ENCODE results near the gene FLNB.

FLNB gene

DNA sequence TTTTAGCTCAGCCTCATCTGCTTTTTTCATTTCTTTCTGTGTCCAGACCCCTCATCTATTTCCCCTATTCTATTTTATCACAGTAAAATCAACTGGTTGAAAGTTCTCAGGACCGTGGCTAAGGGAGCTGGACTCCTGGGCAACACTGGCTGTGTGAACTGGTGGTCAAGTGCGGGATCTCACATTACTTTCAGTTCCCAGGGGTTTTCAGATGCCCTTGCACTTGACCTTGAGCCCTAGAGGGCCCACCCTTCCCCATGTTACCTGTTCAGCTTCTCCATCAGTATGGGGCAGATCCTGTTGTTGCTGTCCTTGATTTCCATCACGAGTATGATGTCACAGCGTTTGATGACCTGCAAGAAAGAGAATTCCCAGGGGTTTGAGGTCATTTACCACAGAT is 199.7 kb downstream of the FLNB start:
- ChIA-PET POLR2A (no interaction called here), CTCF (interaction anchor here (0.6 to 1.0 kb wide), 5 partner anchors 10 to 321 kb away, joined by 3 to 6 read pairs (median 3); no protein-coding TSS in a partner anchor)
- Histone ChIP-seq H3K9me3 (ENCODE audit: control insufficient read depth, insufficient read depth, low read depth, low read length) (no peaks in the 10 kb centered on the region), H3K27ac (ENCODE audit: extremely low read depth, low read depth, low read length) (no peak overlapping the region), H3K4me3 (ENCODE audit: low read depth, low read length) (no peak overlapping the region), H3K4me1 (ENCODE audit: control insufficient read depth, insufficient read depth, low read length) (no peaks in the 10 kb centered on the region), H3K36me3 (ENCODE audit: control insufficient read depth in 2 of 2, insufficient read depth in 1 of 2, low read length in 2 of 2) (no peaks in the 10 kb centered on the region)
- TF ChIP-seq, protein P1, sequence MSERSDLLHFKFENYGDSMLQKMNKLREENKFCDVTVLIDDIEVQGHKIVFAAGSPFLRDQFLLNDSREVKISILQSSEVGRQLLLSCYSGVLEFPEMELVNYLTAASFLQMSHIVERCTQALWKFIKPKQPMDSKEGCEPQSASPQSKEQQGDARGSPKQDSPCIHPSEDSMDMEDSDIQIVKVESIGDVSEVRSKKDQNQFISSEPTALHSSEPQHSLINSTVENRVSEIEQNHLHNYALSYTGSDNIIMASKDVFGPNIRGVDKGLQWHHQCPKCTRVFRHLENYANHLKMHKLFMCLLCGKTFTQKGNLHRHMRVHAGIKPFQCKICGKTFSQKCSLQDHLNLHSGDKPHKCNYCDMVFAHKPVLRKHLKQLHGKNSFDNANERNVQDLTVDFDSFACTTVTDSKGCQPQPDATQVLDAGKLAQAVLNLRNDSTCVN (tag by site-specific recombination; optimal IDR thresholded peaks at IDR 0.05) = no peak
- TF ChIP-seq ZNF596 (tag by site-specific recombination; IDR thresholded peaks at IDR 0.05) = no peak
- TF ChIP-seq, protein P2, sequence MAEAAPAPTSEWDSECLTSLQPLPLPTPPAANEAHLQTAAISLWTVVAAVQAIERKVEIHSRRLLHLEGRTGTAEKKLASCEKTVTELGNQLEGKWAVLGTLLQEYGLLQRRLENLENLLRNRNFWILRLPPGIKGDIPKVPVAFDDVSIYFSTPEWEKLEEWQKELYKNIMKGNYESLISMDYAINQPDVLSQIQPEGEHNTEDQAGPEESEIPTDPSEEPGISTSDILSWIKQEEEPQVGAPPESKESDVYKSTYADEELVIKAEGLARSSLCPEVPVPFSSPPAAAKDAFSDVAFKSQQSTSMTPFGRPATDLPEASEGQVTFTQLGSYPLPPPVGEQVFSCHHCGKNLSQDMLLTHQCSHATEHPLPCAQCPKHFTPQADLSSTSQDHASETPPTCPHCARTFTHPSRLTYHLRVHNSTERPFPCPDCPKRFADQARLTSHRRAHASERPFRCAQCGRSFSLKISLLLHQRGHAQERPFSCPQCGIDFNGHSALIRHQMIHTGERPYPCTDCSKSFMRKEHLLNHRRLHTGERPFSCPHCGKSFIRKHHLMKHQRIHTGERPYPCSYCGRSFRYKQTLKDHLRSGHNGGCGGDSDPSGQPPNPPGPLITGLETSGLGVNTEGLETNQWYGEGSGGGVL (tag by site-specific recombination; IDR thresholded peaks at IDR 0.05) = no peak

DNA sequence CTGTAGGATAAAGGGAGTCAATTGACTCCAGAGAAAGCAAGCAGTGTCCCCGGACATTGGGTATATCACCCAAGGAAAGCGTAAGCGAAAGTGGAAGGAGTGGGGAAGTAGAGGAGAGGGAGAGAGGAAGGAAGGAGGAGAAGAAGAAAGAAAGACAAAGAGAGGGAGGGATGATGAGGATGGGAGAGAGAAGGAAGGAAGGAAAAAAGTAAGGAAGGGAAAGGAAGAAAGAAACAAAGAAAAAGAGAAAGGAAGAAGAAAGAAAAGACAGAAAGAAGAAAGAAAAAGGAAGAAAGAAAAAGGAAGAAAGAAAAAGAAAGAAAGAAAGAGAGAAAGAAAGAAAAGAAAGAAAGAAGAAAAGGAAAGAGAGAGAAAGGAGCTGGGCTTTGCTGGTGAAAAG is 201.7 kb downstream of the FLNB start:
- POLR2A ChIA-PET = no interaction called here
- H3K27ac ChIP-seq (ENCODE audit: extremely low read depth, low read depth, low read length) = no peak overlapping the region
- CTCF ChIA-PET = interaction anchor here (1.1 kb wide), 1 partner anchor 22 kb away, joined by 3 read pairs; no protein-coding TSS in a partner anchor
- TF ChIP-seq ZEB2 (tag by site-specific recombination; IDR thresholded peaks at IDR 0.05) = no peak
- TF ChIP-seq ZNF394 (tag by site-specific recombination; IDR thresholded peaks at IDR 0.05; ENCODE audit: borderline replicate concordance) = peak; percentile 60
- TF ChIP-seq ZNF366 (tag by site-specific recombination; conservative IDR thresholded peaks at IDR 0.05) = peak; percentile 90
- TF ChIP-seq ZNF624 (tag by site-specific recombination; IDR thresholded peaks at IDR 0.05) = no peak
- peak; percentile 93 for TF ChIP-seq PRDM1 (tag by site-specific recombination; IDR thresholded peaks at IDR 0.05)
- 0 out of 2 replicates have a peak, but pooled peaks have one; percentile 21 for TF ChIP-seq SCRT1 (tag by site-specific recombination; IDR thresholded peaks at IDR 0.05; ENCODE audit: borderline replicate concordance)
- no peaks in the 10 kb centered on the region for H3K9me3 ChIP-seq (ENCODE audit: control insufficient read depth, insufficient read depth, low read depth, low read length)
- H3K4me3 ChIP-seq (ENCODE audit: low read depth, low read length) = no peak overlapping the region
- no peaks in the 10 kb centered on the region for H3K36me3 ChIP-seq (ENCODE audit: control insufficient read depth in 2 of 2, insufficient read depth in 1 of 2, low read length in 2 of 2)
- no peaks in the 10 kb centered on the region for H3K4me1 ChIP-seq (ENCODE audit: control insufficient read depth, insufficient read depth, low read length)

DNA sequence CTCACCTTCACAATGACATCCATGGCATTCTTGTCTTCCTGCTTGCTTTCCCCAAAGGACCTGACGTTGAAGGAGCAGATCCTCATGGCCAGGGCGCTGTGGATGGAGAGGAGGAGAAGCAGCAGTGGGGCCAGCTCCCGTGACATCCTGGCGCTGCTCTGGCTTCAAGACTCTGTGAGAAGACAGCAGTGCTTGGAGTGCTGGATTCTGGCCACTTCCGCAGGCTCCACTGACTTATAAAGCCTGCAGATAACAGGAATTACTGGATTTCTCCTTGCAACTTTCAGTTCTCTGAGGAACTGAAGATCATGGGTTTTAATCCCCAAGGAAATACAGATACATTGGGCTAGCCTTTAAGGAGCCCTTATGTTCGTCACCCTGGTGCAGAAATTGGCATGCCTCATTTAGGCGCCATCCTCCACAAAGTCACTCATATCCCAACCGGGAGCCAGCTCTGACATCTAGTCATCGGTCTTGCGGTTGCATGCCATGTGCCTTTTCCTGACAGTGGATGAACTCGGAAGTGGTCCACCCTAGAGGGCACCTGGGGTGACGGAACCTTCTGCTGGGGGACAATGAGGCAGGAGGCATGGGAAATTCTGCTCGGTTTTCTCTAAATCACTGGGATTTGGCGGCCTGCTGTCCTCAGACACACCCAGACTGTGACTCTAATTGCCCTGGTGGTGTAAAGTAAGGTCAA is 202.7 kb downstream of the FLNB start, which contains the start of gene DNASE1L3:
Gene DNASE1L3 (minus strand): TSS at position 212 of the 700 bp plus-strand sequence. CDS start 66 bp downstream, at position 146.
- TF ChIP-seq GLI4 (tag by site-specific recombination; IDR thresholded peaks at IDR 0.05) (no peak), ZNF555 (tag by site-specific recombination; conservative IDR thresholded peaks at IDR 0.05) (no peak), ZNF394 (tag by site-specific recombination; IDR thresholded peaks at IDR 0.05; ENCODE audit: borderline replicate concordance) (no peak), ZNF670 (tag by site-specific recombination; IDR thresholded peaks at IDR 0.05; ENCODE audit: low read depth) (no peak), ZNF747 (tag by site-specific recombination; IDR thresholded peaks at IDR 0.05) (no peak), ZNF354C (tag by site-specific recombination; IDR thresholded peaks at IDR 0.05; ENCODE audit: borderline replicate concordance, low read depth) (no peak)
- Histone ChIP-seq H3K36me3 (ENCODE audit: control insufficient read depth in 2 of 2, insufficient read depth in 1 of 2, low read length in 2 of 2) (no peaks in the 10 kb centered on the region), H3K27ac (ENCODE audit: extremely low read depth, low read depth, low read length) (no peak within 1 kb of the TSS), H3K4me3 (ENCODE audit: low read depth, low read length) (no peak within 1 kb of the TSS), H3K4me1 (ENCODE audit: control insufficient read depth, insufficient read depth, low read length) (no peaks in the 10 kb centered on the region), H3K9me3 (ENCODE audit: control insufficient read depth, insufficient read depth, low read depth, low read length) (no peaks in the 10 kb centered on the region)
- ChIA-PET CTCF (interaction anchor here (1.1 kb wide), 1 partner anchor 23 kb away, joined by 3 read pairs; no protein-coding TSS in a partner anchor), POLR2A (no interaction called here)

All from HEK293 (cell line).